Upper lobe of left lung (tissue), 6 donors: ENCODE data around the gene PARP11. TPM values are rescaled to one million over a fixed set of nuclear protein-coding genes. Genes with fewer than 3 reads are reported as not detected.
"Not testable (repeated sequence)": the region's sequence is repeated elsewhere in the genome, so short reads cannot be mapped to it uniquely, and the experiment has no call there.

ENCODE experiments used
- ATAC-seq, 2 donors: fragments of 200-7000 bp; cut with Tn5 transposase; one replicate each; pipeline ENCODE4 v1.9.1; 2022; ENCODE audit warnings: mild to moderate bottlenecking in 2 of 2, moderate library complexity in 2 of 2; ENCODE audit not compliant: low FRiP score in 2 of 2
- DNase-seq, 2 donors: peaks; one replicate each; pipeline ENCODE4 v3.0.0-alpha.2; 2019 to 2020
- H3K27ac ChIP-seq, 4 donors: fragments of 200-600 bp; sonication (generic); one replicate each; pipeline ENCODE4 v1.5.1; 2016 to 2019
- H3K27me3 ChIP-seq, 4 donors: fragments of 200-600 bp; sonication (generic); one replicate each; pipeline ENCODE4 v1.5.1; 2017 to 2019
- H3K36me3 ChIP-seq, 4 donors: fragments of 200-600 bp; sonication (generic); one replicate each; pipeline ENCODE4 v1.5.1; 2016 to 2019
- H3K4me1 ChIP-seq, 4 donors: fragments of 200-600 bp; sonication (generic); one replicate each; pipeline ENCODE4 v1.5.1; 2018 to 2019
- H3K4me3 ChIP-seq, 4 donors: fragments of 200-600 bp; sonication (generic); one replicate each; pipeline ENCODE4 v1.5.1; 2017 to 2019; ENCODE audit warnings: mild to moderate bottlenecking in 2 of 4, moderate library complexity in 1 of 4
- H3K9me3 ChIP-seq, 4 donors: fragments of 200-600 bp; sonication (generic); one replicate each; pipeline ENCODE4 v1.5.1; 2018 to 2019
- EP300 ChIP-seq, 4 donors: sonication (generic); formaldehyde crosslinking; IDR thresholded peaks; one replicate each; pipeline ENCODE4 v1.5.1; 2017; ENCODE audit warnings: antibody characterized with exemption in 4 of 4, control low read depth in 2 of 4
- POLR2A ChIP-seq, 4 donors: fragments of 450-650 bp; IDR thresholded peaks; one replicate each; pipeline ENCODE4 v1.5.1; 2016 to 2017; ENCODE audit warnings: antibody characterized with exemption in 4 of 4, mild to moderate bottlenecking in 2 of 4
- POLR2AphosphoS5 ChIP-seq, 2 donors: sonication (generic); formaldehyde crosslinking; IDR thresholded peaks; one replicate each; pipeline ENCODE4 v1.5.1; 2017; ENCODE audit warnings: antibody characterized with exemption in 2 of 2
- WGBS, 2 donors: methylation state at CpG; one replicate each; pipeline ENCODE4 v1.1.5; 2017 to 2018; 5-methylcytosine and 5-hydroxymethylcytosine counted together
- total RNA-seq, 6 donors: library from RNA; depleted of rRNA in 4 of 6; stranded (reverse); fragments of >200 nt in 4 of 6; gene quantifications; one replicate each; pipeline versions ENCODE4 v1.1.0 to v1.2.1, GENCODE V29; 2016 to 2021
- TF ChIP-seq, protein P1 (sequence below), 6 experiments: fragments of 450-650 bp in 4 of 6; fragments of 200-600 bp in 2 of 6; sonication (generic) in 2 of 6; IDR thresholded peaks; one replicate each; pipeline ENCODE4 v1.5.1; 2016 to 2019; ENCODE audit warnings: antibody characterized with exemption in 6 of 6
- donor health status: DM: no; HTN: no; CAD: no; lungs with moderate emphysema.
- donor health status: DM: no; HTN: yes; CAD: no; lungs with severe emphysema.

PARP11 gene
- total RNA-seq, 6 donors from 2014 or later = 3.8 to 10.8 (median 8.5) TPM

DNA sequence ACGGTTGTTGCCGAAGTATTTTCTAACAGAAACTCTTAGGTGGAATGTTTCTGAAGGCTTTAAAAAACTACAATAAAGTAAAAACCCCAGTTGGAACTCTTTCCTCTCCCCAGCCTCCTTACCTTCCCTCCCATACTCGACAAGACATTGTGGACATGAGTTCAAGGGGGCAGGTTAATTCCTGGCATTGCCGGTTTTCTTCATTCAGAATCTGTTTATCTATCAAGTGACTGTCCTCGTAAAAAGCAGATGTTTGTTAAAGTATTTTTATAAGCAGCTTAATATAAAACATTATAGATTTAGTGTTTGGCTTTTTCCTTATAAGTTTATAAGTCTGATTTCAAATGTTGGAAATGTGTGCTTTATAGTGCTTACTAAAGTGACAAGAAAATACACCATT, 30.7 kb downstream of the PARP11 start:
- ATAC-seq (no peak), DNase-seq (no peak)
- Histone ChIP-seq H3K4me3 (no peak overlapping the region), H3K27ac (no peak overlapping the region), H3K4me1 (peaks cover 0 to 3% (median 0%) of the 10 kb centered on the region in 4 donors), H3K36me3 (no peaks in the 10 kb centered on the region), H3K9me3 (no peaks in the 10 kb centered on the region), H3K27me3 (no peaks in the 10 kb centered on the region)
- WGBS, 2 donors = 86 to 92% methylated on average over 5 of the region's 5 CpGs
- TF ChIP-seq POLR2AphosphoS5 (IDR thresholded peaks at IDR 0.05) = no peak
- TF ChIP-seq, protein P1, sequence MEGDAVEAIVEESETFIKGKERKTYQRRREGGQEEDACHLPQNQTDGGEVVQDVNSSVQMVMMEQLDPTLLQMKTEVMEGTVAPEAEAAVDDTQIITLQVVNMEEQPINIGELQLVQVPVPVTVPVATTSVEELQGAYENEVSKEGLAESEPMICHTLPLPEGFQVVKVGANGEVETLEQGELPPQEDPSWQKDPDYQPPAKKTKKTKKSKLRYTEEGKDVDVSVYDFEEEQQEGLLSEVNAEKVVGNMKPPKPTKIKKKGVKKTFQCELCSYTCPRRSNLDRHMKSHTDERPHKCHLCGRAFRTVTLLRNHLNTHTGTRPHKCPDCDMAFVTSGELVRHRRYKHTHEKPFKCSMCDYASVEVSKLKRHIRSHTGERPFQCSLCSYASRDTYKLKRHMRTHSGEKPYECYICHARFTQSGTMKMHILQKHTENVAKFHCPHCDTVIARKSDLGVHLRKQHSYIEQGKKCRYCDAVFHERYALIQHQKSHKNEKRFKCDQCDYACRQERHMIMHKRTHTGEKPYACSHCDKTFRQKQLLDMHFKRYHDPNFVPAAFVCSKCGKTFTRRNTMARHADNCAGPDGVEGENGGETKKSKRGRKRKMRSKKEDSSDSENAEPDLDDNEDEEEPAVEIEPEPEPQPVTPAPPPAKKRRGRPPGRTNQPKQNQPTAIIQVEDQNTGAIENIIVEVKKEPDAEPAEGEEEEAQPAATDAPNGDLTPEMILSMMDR (IDR thresholded peaks at IDR 0.05) = no peak
- TF ChIP-seq POLR2A (IDR thresholded peaks at IDR 0.05) = no peak
- no peak for TF ChIP-seq EP300 (IDR thresholded peaks at IDR 0.05)

DNA sequence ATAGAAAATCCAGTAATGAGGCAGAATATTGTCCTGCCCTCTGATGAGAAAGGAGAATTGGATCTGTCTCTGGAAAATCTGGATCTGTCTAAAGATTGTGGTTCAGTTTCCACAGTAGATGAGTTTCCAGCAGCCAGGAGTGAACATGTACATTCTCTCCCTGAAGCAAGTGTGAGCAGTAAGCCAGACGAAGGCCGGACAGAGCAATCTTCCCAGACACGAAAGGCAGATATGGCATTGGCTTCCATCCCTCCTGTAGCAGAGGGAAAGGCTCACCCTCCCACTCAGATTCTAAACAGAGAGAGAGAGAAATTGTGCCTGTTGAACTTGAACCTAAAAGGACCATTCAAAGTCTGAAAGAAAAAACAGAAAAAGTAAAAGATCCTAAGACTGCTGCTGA, 31.4 kb downstream of the PARP11 start:
- 76 to 97% methylated on average over 3 of the region's 3 CpGs for WGBS, 2 donors
- Histone ChIP-seq H3K9me3 (no peaks in the 10 kb centered on the region), H3K27me3 (no peaks in the 10 kb centered on the region), H3K4me3 (no peak overlapping the region), H3K27ac (no peak overlapping the region), H3K36me3 (no peaks in the 10 kb centered on the region), H3K4me1 (peaks cover 0 to 3% (median 0%) of the 10 kb centered on the region in 4 donors)
- ATAC-seq (no peak), DNase-seq (no peak)
- no peak for TF ChIP-seq POLR2A (IDR thresholded peaks at IDR 0.05)
- TF ChIP-seq EP300 (IDR thresholded peaks at IDR 0.05) = no peak
- TF ChIP-seq, protein P1 (IDR thresholded peaks at IDR 0.05) = no peak

DNA sequence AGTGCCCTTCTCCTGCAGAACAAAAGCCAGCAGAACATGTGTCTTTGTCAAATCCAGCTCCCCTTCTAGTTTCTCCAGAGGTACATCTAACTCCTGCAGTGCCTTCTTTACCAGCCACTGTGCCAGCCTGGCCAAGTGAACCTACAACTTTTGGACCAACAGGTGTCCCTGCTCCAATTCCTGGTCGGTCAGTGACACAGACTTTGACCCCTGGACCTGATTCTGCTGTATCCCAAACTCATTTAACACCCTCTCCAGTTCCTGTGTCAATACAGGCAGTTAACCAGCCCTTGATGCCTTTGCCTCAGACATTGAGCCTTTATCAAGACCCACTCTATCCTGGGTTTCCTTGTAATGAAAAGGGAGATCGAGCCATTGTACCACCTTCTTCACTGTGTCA, 32.4 kb downstream of the PARP11 start:
- H3K27me3 ChIP-seq, H3K36me3 ChIP-seq, DNase-seq, H3K4me1 ChIP-seq, H3K4me3 ChIP-seq, H3K9me3 ChIP-seq, H3K27ac ChIP-seq, ATAC-seq: not testable (repeated sequence)
- WGBS, 2 donors = 72 to 73% methylated on average over 2 of the region's 2 CpGs

DNA sequence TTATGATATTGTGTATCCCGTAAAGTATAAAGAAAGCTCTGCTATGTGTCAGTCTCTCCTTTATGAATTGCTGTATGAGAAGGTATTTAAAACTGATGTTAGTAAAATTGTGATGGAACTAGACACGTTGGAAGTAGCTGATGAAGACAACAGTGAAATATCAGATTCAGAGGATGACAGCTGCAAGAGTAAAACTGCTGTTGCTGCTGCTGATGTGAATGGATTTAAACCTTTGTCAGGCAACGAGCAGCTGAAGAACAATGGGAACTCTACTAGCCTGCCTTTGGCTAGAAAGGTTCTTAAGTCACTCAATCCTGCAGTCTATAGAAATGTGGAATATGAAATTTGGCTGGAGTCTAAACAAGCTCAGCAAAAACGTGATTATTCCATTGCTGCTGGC, 33.5 kb downstream of the PARP11 start:
- WGBS, 2 donors = 90 to 91% methylated on average over 4 of the region's 4 CpGs
- ATAC-seq = not testable (repeated sequence)

DNA sequence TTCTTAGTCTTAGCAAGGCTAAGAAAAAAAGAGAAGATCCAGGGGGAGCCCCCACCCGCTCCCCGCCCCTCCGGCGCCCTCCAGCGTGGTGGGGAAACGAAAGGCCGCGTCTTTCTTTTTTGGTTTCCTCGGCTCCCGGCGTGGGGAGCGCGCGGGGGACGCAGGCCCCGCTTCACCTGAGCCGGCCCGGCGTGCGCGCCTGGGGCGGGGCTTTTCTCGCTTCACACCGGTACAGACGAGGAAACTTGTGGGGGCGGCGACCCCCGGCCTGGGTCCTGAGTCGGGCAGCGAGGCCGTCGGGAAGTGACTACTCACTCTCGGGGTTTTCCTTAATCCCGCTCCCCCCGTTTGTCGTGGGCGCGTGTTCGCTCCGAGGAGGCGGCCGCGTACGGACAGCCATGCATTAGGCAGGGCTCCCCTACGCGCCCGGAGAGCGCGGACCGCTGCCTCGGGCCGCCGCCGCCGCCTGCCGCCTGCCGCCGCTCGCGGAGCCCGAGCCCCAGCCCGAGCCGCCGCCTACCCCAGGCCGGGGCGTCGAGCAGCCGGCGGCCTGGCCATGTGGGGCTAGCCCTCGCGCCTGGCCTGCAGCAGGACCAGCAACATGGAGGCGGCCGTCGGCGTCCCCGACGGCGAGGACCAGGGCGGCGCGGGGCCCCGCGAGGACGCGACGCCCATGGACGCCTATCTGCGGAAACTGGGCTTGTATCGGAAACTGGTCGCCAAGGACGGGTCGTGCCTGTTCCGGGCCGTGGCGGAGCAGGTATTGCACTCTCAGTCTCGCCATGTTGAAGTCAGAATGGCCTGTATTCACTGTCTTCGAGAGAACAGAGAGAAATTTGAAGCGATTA, 34.3 kb downstream of the PARP11 start:
- H3K27ac ChIP-seq, H3K4me1 ChIP-seq, H3K36me3 ChIP-seq, H3K27me3 ChIP-seq, ATAC-seq, H3K9me3 ChIP-seq: not testable (repeated sequence)
- peak overlapping the region in 3 of 4 donors; percentile 4 to 20 (median 14) for H3K4me3 ChIP-seq
- DNase-seq = peak in 1 of 2 donors; percentile 86
- 81 to 82% methylated on average over 44 to 80 of the region's 98 CpGs for WGBS, 2 donors

More for the DNA sequence above, 33.5 kb downstream of the PARP11 start:
- not testable (repeated sequence) for H3K9me3 ChIP-seq, H3K36me3 ChIP-seq, H3K27ac ChIP-seq, H3K4me3 ChIP-seq, H3K27me3 ChIP-seq, DNase-seq, H3K4me1 ChIP-seq

DNA sequence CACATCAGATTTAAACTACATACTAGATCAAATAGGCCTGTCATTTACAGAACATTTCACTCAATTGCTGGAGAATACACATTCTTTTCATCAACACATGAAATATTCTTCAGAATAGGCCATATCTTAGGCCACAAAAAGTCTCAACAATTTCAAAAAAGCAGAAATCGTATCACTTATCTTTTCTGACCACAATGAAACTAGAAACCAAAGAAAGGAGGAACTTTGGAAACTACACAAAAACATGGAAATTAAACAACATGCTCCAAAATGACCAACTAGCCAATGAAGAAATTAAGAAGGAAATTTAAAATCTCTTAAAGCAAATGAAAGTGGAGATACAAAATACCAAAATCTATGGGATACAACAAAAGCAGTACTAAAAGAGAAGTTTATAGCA, 35.1 kb downstream of the PARP11 start:
- Histone ChIP-seq H3K27me3 (no peaks in the 10 kb centered on the region), H3K9me3 (no peaks in the 10 kb centered on the region), H3K27ac (no peak overlapping the region), H3K36me3 (no peaks in the 10 kb centered on the region), H3K4me3 (no peak overlapping the region), H3K4me1 (peaks cover 0 to 3% (median 3%) of the 10 kb centered on the region in 4 donors)
- no peak for ATAC-seq
- WGBS, 2 donors = 59 to 62% methylated on average over 1 of the region's 1 CpG
- TF ChIP-seq, protein P1 (IDR thresholded peaks at IDR 0.05) = no peak
- no peak for TF ChIP-seq POLR2AphosphoS5 (IDR thresholded peaks at IDR 0.05)
- no peak for TF ChIP-seq EP300 (IDR thresholded peaks at IDR 0.05)
- no peak for TF ChIP-seq POLR2A (IDR thresholded peaks at IDR 0.05)
- no peak for DNase-seq
